GM21528 (cell line): ENCODE measurements around the gene GNA14.
"Not testable (repeated sequence)": the region's sequence is repeated elsewhere in the genome, so short reads cannot be mapped to it uniquely, and the experiment has no call there.

ENCODE experiments used
- ATAC-seq: cut with Tn5 transposase; IDR thresholded peaks from one replicate; pipeline ENCODE4 v1.9.1; 2021; ENCODE audit warnings: mild to moderate bottlenecking, moderate library complexity; ENCODE audit not compliant: unreplicated experiment, low FRiP score

The GNA14 gene

DNA sequence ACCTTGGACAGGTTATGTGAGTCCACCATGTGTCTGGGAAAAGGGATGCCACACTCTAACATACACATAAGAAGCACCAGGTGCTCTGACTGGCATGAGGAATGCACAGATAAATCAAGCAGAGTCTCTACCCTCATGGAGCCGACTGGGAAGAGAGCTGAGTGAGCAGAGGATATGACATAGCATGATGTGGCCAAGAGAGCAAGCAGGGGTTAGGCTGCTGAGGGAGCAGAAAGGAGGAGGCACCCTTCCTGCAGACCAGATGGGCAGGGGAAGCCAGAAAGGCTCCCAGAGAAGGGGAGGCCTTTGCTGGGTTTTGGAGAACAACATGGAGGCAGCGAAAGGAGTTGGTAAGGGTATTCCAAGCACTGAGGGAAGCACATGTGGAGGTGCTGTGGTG is 223.1 kb downstream of the GNA14 start:
- no peak for ATAC-seq

- no peak for ATAC-seq
Measured at GRCh38 chr9:77423841-77424240, 224.3 kb downstream of the GNA14 start.

DNA sequence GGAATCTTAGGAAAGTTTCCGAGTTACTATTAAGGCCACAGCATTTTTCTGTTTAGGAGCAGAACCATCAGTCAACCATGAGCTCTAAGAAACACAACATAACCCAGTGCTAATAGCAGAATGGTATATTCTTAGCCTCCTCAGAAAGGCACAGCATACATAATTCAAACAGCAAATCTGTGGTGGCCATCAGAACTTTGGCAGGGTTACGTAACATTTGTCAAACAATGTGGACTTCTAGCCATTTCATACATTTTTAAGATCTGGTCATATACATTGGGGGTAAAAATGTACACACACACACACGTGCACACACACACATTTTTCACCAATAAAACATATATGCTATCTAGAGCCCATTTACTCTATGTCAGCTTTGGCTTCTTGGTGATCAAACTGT is 225.2 kb downstream of the GNA14 start:
- no peak for ATAC-seq

DNA sequence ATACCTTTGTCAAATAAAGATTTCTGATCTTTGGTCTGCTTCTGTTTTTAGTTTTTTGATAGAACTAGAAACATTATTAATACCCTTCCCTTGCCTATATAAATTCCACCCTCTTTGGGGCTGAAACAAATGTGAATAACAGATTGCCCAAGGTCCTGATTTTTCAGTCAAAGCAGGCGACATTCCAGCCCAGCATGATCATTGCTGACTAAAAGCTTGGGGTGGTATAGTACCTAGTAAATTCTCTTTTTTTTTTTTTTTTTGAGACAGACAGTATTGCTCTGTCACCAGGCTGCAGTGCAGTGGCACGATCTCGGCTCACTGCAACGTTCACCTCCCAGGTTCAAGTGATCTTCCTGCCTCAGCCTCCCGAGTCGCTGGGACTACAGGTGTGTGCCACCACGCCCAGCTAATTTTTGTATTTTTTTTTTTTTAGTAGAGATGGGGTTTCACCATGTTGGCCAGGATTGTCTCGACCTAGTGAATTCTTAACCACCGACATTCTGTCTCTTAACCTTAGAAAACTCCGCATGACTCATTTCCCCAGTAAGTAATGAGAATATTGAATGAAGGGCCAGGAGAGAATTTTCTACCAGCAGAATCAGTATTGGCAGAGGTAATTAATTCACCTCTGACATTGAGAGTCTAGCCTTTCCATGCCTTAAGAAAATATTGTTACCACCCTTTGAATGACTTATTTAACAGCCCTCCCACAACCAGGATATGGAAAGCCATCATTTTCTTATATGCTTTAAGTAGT is 226.4 kb downstream of the GNA14 start:
- no peak for ATAC-seq

DNA sequence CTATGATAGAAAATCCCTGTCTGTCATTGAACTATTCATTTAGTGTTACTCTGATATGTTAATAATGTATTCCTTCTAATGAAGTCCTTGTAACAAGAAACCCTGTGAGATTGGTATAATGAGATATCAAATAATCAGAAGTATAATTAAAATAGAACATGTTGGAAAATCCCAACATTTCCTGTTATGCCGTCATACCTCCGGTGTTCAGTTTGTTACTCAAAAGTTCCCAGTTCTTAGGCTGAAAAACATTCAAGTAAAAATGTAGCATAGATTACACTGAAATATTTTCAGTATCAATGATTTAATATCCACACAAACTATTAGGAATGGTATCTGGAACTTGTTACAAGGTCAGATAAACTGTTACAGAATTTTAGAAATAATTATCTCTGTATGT is 227.5 kb downstream of the GNA14 start:
- ATAC-seq = no peak

GRCh38 chr9:77418226-77418625 is 229.9 kb downstream of the GNA14 start:
- ATAC-seq = no peak

GRCh38 chr9:77417566-77417965 is 230.6 kb downstream of the GNA14 start:
- ATAC-seq = no peak

DNA sequence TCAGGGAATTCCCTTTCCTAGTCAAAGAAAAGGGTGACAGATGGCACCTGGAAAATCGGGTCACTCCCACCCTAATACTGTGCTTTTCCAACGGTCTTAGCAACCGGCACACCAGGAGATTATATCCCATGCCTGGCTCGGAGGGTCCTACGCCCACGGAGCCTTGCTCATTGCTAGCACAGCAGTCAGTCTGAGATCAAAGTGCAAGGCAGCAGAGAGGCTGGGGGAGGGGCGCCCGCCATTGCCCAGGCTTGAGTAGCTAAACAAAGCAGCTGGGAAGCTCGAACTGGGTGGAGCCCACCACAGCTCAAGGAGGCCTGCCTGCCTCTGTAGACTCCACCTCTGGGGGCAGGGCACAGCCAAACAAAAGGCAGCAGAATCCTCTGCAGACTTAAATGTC is 239.6 kb downstream of the GNA14 start:
- not testable (repeated sequence) for ATAC-seq

- ATAC-seq = no peak
Measured at GRCh38 chr9:77403239-77403638, 244.9 kb downstream of the GNA14 start.

DNA sequence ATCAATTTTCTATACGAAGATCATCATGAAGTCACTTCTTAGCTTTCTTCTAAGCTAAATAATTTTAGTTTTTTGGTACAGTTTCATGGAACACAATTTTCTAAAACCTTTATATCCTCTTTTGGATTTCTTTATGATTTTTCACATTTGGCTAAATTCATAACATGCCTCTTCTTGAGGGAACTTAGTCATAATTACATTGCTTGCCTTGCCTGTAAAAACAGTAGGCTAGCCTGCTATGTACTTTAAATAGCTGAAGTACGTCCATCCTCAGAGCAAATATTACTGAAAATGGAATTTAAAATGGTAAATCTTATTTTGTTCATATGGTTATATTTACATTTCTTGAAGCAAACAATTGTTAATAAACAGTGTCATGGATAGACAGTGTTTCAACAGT is 245.8 kb downstream of the GNA14 start:
- no peak for ATAC-seq

DNA sequence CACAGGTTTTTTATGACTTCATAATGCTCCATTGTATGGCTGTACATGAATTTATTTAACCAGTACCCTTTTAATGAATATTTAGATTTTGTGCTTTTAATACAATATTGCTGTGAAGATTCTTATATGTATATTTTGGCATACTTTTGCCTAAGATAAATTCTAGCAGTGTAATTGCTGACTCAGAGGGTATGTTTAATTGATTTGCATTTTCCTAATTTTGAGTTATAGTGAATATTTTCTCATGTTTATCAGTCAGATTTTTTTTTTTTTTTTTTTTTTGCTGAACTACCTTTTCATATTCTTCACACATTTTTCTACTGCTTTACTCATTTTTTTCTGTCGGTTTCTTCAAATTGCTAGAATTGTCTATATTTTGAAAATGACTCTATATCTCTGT is 248.2 kb downstream of the GNA14 start:
- no peak for ATAC-seq

DNA sequence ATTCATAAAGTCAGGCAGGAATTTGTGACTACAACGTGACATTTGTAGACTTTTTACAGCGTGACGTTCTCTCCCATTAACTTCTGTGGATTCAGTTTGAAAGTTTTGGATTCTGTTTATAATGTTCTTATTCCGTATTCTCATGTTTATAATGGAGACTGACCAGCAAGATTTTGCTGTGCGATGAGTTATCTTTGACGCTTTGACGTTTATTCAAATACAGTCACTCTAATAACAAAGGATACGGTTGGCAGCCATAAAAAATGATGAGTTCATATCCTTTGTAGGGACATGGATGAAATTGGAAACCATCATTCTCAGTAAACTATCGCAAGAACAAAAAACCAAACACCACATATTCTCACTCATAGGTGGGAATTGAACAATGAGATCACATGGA is 249.5 kb downstream of the GNA14 start:
- not testable (repeated sequence) for ATAC-seq

- no peak for ATAC-seq
Measured at GRCh38 chr9:77392328-77392727, 255.8 kb downstream of the GNA14 start.

DNA sequence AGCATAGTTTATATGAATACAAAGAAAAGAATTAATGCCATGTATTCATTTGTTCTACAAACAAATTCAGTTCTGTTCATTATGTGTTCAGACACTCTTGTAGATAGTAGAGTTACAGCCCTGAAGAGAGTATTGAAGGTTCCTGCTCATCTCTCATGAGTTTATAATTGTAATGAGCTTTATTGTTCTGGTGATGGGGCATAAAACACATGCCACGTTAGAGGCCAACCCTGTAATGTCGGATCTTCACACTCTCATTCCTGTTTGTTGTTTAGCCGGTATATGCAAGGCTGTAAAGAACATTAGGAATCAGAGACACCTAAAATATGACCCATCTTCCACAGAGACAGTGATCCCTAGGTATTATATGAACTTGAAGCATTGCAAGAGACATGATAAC is 256.3 kb downstream of the GNA14 start:
- no peak for ATAC-seq

DNA sequence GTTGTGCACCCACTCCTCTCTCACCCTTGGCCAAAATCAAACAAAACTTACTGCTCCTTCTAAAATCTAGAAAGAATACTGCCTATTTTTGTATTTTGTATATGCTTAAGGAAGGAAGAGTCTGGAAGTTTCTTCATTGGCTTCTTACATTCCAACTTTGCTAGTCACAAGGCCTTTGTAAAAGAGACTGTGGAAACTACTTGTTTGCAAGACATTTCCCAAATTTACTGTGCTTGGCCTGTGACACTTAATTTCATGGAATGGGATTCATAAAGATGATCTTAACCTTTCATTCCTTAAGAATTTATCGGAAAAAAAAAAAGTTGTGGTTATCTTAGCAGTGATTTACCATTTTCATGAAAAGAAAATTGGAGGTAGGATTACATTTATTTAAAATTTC is 261.9 kb downstream of the GNA14 start:
- ATAC-seq = no peak

DNA sequence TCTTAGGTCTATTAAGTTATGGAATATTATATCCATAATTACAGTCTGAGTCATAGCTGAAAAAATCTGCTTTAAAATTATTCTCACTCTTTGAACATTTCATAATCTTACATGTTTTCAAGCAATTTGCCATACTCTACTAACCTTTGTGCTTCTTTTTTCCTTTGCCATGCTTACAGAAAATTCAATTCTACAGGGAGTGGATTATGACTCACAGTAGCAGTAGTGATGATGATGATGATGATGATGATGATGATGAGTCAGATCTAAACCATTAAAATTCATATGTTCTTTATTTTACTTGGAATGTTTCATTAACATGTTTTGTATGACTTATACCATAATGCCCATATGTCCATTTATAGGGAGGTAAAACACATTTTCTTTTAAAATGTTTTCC is 263.7 kb downstream of the GNA14 start:
- no peak for ATAC-seq

DNA sequence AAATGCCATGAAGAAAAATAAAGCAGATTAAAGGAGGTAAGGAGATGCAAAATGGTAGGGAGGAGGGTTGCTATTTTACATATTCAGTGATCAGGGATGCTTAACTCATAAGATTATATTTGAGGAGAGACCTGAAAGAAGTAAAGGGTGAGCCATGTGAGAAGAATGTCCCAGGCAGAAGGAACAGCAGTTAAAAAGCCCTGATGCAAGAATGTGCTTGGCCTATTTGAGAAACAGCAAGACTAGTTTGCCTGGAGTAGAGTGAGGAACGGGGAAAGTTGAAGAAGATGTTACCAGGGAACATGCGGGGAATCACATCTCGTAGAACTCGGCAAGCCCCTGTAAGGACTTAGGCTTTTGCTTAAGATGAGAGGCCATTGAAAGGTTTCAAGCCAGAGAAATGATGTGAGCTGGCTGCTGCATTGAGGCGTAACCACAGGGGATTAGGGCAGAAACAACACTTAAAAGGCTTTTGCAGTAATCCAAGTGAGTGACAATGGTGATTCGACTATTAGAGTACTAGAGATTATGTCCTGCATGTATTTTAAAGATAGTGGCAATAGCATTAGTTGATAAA is 272.1 kb downstream of the GNA14 start:
- ATAC-seq = no peak

DNA sequence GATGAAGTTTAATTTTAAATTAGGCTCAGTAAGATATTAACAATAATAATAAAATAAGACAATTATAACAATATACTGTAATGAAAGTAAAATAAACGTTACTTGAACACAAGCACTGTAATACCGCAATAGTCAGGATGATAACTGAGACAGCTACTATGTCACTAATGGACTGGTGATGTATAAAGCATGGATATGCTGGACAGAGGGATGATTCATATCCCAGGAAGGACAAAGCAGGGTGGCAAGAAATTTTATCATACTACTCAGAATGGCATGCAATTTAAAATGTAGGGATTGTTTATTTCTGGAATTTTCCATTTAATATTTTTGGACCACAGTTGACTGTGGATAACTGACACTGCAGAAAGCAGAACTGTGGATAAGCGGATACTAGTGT is 273.9 kb downstream of the GNA14 start:
- ATAC-seq = no peak
